HCT116 (cell line): Measurements from ENCODE around the gene CLK3. TPM values are rescaled to one million over a fixed set of nuclear protein-coding genes. Genes with fewer than 3 reads are reported as not detected.

Source experiments
- ATAC-seq: fragments of 200-7000 bp; cut with Tn5 transposase; 2 replicates; pipeline ENCODE4 v1.9.1; 2020; ENCODE audit warnings: mild to moderate bottlenecking, moderate library complexity
- BruUV-seq: library from RNA; stranded (reverse); fragments of 400-500 nt; replicated peaks from 2 replicates; lab custom pipeline; 2021; lab: Mats Ljungman, UMichigan
- CTCF ChIA-PET: fragments of 300-600 bp; sonication (Branson Sonifier 250); formaldehyde crosslinking; loops from one replicate; lab custom pipeline; 2021; ENCODE audit warnings: antibody characterized with exemption; lab: Charles Lee
- POLR2A ChIA-PET: fragments of 300-600, 350-600 bp; sonication (Branson Sonifier 250); formaldehyde crosslinking; loops from one replicate; lab custom pipeline; 2021; ENCODE audit warnings: antibody characterized with exemption; lab: Charles Lee
- RAD21 ChIA-PET, 2 experiments: fragments of 300-600 bp; sonication (Branson Sonifier 250); formaldehyde crosslinking; loops; one replicate each; lab custom pipeline; 2023; ENCODE audit warnings: low total read pairs in 2 of 2; ENCODE audit not compliant: uncharacterized antibody in 2 of 2, unreplicated experiment in 2 of 2, low non-redundant PET in 1 of 2; lab: Charles Lee
- DNase-seq: peaks from one replicate; pipeline ENCODE4 v3.0.0-alpha.2; 2010; ENCODE audit warnings: low read depth, low spot score
- H2AFZ ChIP-seq: fragments of 200-600 bp; shearing (Covaris generic), sonication (generic); 2 replicates; pipeline ENCODE4 v1.6.1; 2017; ENCODE audit warnings: low read depth, mixed run types, mixed read lengths, antibody characterized with exemption, low read length; ENCODE audit not compliant: poor library complexity, severe bottlenecking
- H3K27ac ChIP-seq: 2 replicates; pipeline ENCODE4 v1.5.1; 2012; ENCODE audit warnings: low read depth, low read length
- H3K27me3 ChIP-seq: fragments of 200-600 bp; sonication (generic); 2 replicates; pipeline ENCODE4 v1.6.1; 2016; ENCODE audit warnings: mixed run types, low read length, mixed read lengths; ENCODE audit not compliant: insufficient read depth
- H3K36me3 ChIP-seq, 2 experiments: fragments of 200-500 bp in 1 of 2; fragments of 200-600 bp in 1 of 2; sonication (Bioruptor generic) in 1 of 2; sonication (generic) in 1 of 2; 2 replicates each; pipeline versions ENCODE4 v1.5.1 to v1.6.1; 2014 to 2016; ENCODE audit warnings: low read length in 2 of 2, inconsistent platforms in 1 of 2, mixed read lengths in 1 of 2, mixed run types in 1 of 2; ENCODE audit not compliant: insufficient read depth in 2 of 2, control insufficient read depth in 1 of 2
- H3K4me1 ChIP-seq, 2 experiments: fragments of 200-600 bp in 1 of 2; sonication (generic) in 1 of 2; 2 replicates each; pipeline versions ENCODE4 v1.5.1 to v1.6.1; 2012 to 2017; ENCODE audit warnings: low read length in 2 of 2, inconsistent platforms in 1 of 2, mild to moderate bottlenecking in 1 of 2, mixed read lengths in 1 of 2, mixed run types in 1 of 2, moderate library complexity in 1 of 2; ENCODE audit not compliant: insufficient read depth in 2 of 2, control insufficient read depth in 1 of 2
- H3K4me2 ChIP-seq: fragments of 200-600 bp; sonication (generic); 2 replicates; pipeline ENCODE4 v1.6.1; 2017; ENCODE audit warnings: mixed run types, low read length, mixed read lengths
- H3K4me3 ChIP-seq, 2 experiments: fragments of 200-600 bp in 1 of 2; sonication (generic) in 1 of 2; replicated peaks in 1 of 2; 2 replicates each; pipeline ENCODE4 v1.5.1; 2011 to 2016; ENCODE audit warnings: low read length in 2 of 2, control low read depth in 1 of 2, low read depth in 1 of 2, mild to moderate bottlenecking in 1 of 2, mixed read lengths in 1 of 2, mixed run types in 1 of 2
- H3K79me2 ChIP-seq: fragments of 200-600 bp; sonication (generic); 2 replicates; pipeline ENCODE4 v1.6.1; 2017; ENCODE audit warnings: mild to moderate bottlenecking, mixed run types, low read length, moderate library complexity, mixed read lengths; ENCODE audit not compliant: insufficient read depth
- H3K9ac ChIP-seq: fragments of 200-600 bp; sonication (generic); 2 replicates; pipeline ENCODE4 v1.6.1; 2016; ENCODE audit warnings: low read length, mixed read lengths
- H3K9me2 ChIP-seq: fragments of 200-600 bp; sonication (generic), shearing (Covaris generic); 2 replicates; pipeline ENCODE4 v1.6.1; 2017; ENCODE audit warnings: mixed run types, mild to moderate bottlenecking, moderate library complexity; ENCODE audit not compliant: insufficient read depth
- H3K9me3 ChIP-seq, 2 experiments: fragments of 200-500 bp in 1 of 2; fragments of 200-600 bp in 1 of 2; sonication (Bioruptor generic) in 1 of 2; sonication (generic) in 1 of 2; 2 replicates each; pipeline ENCODE4 v1.6.1; 2014 to 2017; ENCODE audit warnings: low read length in 2 of 2, mixed read lengths in 2 of 2, inconsistent platforms in 1 of 2, low read depth in 1 of 2, mild to moderate bottlenecking in 1 of 2, mixed run types in 1 of 2, moderate library complexity in 1 of 2; ENCODE audit not compliant: control insufficient read depth in 1 of 2, insufficient read depth in 1 of 2
- H4K20me1 ChIP-seq: fragments of 200-600 bp; sonication (generic), shearing (Covaris generic); 2 replicates; pipeline ENCODE4 v1.6.1; 2017; ENCODE audit warnings: mixed run types, mild to moderate bottlenecking, moderate library complexity; ENCODE audit not compliant: insufficient read depth
- ELF1 ChIP-seq: IDR thresholded peaks from 2 replicates; pipeline ENCODE4 v1.6.1; 2012; ENCODE audit warnings: low read depth, borderline replicate concordance
- REST ChIP-seq: IDR thresholded peaks from 2 replicates; pipeline ENCODE4 v1.6.1; 2012; ENCODE audit warnings: low read depth
- SIN3A ChIP-seq: IDR thresholded peaks from 2 replicates; pipeline ENCODE4 v1.6.1; 2012; ENCODE audit warnings: low read depth
- SP1 ChIP-seq: IDR thresholded peaks from 2 replicates; pipeline ENCODE4 v1.6.1; 2012; ENCODE audit warnings: low read depth
- TCF7L2 ChIP-seq: IDR thresholded peaks from 2 replicates; pipeline ENCODE4 v1.7.0; 2011; ENCODE audit warnings: borderline replicate concordance, inconsistent platforms; ENCODE audit not compliant: insufficient read depth, insufficient read length; ENCODE audit errors: extremely low read depth
- ZNF274 ChIP-seq: fragments of 200-500 bp; sonication (Bioruptor generic); IDR thresholded peaks from 2 replicates; pipeline ENCODE4 v1.6.1; 2014; ENCODE audit warnings: mild to moderate bottlenecking, low read depth, low read length, inconsistent platforms
- intact Hi-C: fragments of 100-400 bp; cut with micrococcal nuclease; formaldehyde crosslinking; loops from 2 replicates; pipeline ENCODE4 v1.10.0; 2022
- total RNA-seq: library from RNA; stranded (reverse); gene quantifications from one replicate; pipeline ENCODE4 v1.2.1, GENCODE V29; 2021; ENCODE audit not compliant: unreplicated experiment

The CLK3 gene
- total RNA-seq, 1 experiment from 2014 or later, result 79.3 TPM

GRCh38 chr15:74664670-74665069 is 49.0 kb downstream of the CLK3 start:
- H3K79me2 ChIP-seq, result peaks cover 49% of the 10 kb centered on the region
- CTCF ChIA-PET, result no interaction called here
- no TSS peak for BruUV-seq
- no peak overlapping the region for H3K4me2 ChIP-seq
- no peak for ATAC-seq
- H3K27ac ChIP-seq, result no peak overlapping the region
- H3K36me3 ChIP-seq, result 0 out of 4 replicates have a peak, but pooled peaks cover 0 to 5% of the 10 kb centered on the region in 2 experiments
- H3K27me3 ChIP-seq, result no peaks in the 10 kb centered on the region
- no peaks in the 10 kb centered on the region for H3K9me3 ChIP-seq
- DNase-seq, result no peak
- H3K9ac ChIP-seq, result no peak overlapping the region
- no peak overlapping the region for H3K4me3 ChIP-seq
- no peak overlapping the region for H2AFZ ChIP-seq
- POLR2A ChIA-PET, result no interaction called here
- no peak for TF ChIP-seq SP1
- no peak for TF ChIP-seq ELF1
- TF ChIP-seq ZNF274, result no peak
- TF ChIP-seq TCF7L2, result no peak
- TF ChIP-seq SIN3A, result no peak
- no peak for TF ChIP-seq REST
- intact Hi-C loops, result no loop called here
- RAD21 ChIA-PET, result interaction anchor here in 1 of 2 experiments (0.6 kb wide), 1 partner anchor 61 kb away, joined by 3 read pairs; the partner anchor contains the start of gene CYP1A1
- H3K4me1 ChIP-seq, result peaks cover 0 to 6% of the 10 kb centered on the region in 2 experiments; a peak in 2 of 4 replicates
- peaks cover 5% of the 10 kb centered on the region; the same call in 1 of the 2 replicates for H4K20me1 ChIP-seq
- no peaks in the 10 kb centered on the region for H3K9me2 ChIP-seq
